ENCODE measurements around the gene DDA1. TPM values are rescaled to one million over a fixed set of nuclear protein-coding genes. Genes with fewer than 3 reads are reported as not detected.
A peak's percentile ranks its signal among the peaks of the same experiment; 100 is the strongest.

The DDA1 gene
- total and polyA plus RNA-seq, 9 of the 15 experiments (the other 6 are each of a cell fraction or from before 2014, with no cell fraction given), result 1.4 to 83.8 (median 33.8) TPM

DNA sequence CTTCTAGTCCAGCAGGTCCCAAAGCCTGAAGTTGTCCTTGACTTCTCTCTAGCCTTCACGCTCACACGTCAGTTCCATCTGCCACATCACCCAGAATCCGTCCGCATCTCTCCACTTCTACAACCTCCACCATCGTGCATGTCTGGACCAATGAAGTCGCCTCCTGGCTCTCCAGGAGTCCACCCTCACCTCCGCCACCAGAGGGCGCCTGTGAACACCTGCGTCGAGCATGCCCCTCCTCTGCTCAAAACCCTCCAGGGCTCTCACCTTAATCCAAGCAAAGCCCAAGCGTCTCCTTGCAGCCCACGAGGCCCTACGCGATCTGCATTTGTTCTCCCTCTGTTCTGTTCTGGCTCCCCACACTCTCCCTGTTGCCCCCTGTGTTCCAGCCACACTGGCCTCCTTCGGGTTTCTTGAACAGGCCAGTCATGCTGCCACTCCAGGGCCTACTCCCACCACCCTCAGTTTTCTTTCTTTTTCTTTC is 48.5 kb upstream of the DDA1 start (continued):
- TF ChIP-seq ATF2 (CRISPR knock-in tag; IDR thresholded peaks at IDR 0.05), result no peak
- no peak for TF ChIP-seq MLX (CRISPR knock-in tag; conservative IDR thresholded peaks at IDR 0.05)
- TF ChIP-seq CBX3 (IDR thresholded peaks at IDR 0.05; ENCODE audit: borderline replicate concordance in 1 of 2, low read length in 2 of 2), result peak in 1 of 2 experiments; percentile 30; a peak in 1 of 3 replicates
- TF ChIP-seq ZNF316 (IDR thresholded peaks at IDR 0.05), result no peak
- no peak for TF ChIP-seq ZBTB34 (CRISPR knock-in tag; IDR thresholded peaks at IDR 0.05)
- TF ChIP-seq, protein P1, sequence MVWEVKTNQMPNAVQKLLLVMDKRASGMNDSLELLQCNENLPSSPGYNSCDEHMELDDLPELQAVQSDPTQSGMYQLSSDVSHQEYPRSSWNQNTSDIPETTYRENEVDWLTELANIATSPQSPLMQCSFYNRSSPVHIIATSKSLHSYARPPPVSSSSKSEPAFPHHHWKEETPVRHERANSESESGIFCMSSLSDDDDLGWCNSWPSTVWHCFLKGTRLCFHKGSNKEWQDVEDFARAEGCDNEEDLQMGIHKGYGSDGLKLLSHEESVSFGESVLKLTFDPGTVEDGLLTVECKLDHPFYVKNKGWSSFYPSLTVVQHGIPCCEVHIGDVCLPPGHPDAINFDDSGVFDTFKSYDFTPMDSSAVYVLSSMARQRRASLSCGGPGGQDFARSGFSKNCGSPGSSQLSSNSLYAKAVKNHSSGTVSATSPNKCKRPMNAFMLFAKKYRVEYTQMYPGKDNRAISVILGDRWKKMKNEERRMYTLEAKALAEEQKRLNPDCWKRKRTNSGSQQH (CRISPR knock-in tag; IDR thresholded peaks at IDR 0.05), result peak; percentile 65; the same call in 1 of the 2 replicates
- TF ChIP-seq NKRF (IDR thresholded peaks at IDR 0.05; ENCODE audit: borderline replicate concordance), result peak; percentile 41; the same call in 1 of the 2 replicates
- TF ChIP-seq, protein P2, sequence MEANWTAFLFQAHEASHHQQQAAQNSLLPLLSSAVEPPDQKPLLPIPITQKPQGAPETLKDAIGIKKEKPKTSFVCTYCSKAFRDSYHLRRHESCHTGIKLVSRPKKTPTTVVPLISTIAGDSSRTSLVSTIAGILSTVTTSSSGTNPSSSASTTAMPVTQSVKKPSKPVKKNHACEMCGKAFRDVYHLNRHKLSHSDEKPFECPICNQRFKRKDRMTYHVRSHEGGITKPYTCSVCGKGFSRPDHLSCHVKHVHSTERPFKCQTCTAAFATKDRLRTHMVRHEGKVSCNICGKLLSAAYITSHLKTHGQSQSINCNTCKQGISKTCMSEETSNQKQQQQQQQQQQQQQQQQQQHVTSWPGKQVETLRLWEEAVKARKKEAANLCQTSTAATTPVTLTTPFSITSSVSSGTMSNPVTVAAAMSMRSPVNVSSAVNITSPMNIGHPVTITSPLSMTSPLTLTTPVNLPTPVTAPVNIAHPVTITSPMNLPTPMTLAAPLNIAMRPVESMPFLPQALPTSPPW (CRISPR knock-in tag; IDR thresholded peaks at IDR 0.05), result peak; percentile 83
- TF ChIP-seq ZNF75A (CRISPR knock-in tag; IDR thresholded peaks at IDR 0.05), result no peak
- TF ChIP-seq HDAC1 (IDR thresholded peaks at IDR 0.05), result peak in 1 of 2 experiments; percentile 55; a peak in 2 of 4 replicates
- no peak for TF ChIP-seq FOXJ3 (CRISPR knock-in tag; IDR thresholded peaks at IDR 0.05)
- no peak for TF ChIP-seq ZNF184 (CRISPR knock-in tag; IDR thresholded peaks at IDR 0.05)
- peak; percentile 64; the same call in 1 of the 2 replicates for TF ChIP-seq GTF2F1 (IDR thresholded peaks at IDR 0.05; ENCODE audit: low read depth, low read length)
- TF ChIP-seq, protein P3, sequence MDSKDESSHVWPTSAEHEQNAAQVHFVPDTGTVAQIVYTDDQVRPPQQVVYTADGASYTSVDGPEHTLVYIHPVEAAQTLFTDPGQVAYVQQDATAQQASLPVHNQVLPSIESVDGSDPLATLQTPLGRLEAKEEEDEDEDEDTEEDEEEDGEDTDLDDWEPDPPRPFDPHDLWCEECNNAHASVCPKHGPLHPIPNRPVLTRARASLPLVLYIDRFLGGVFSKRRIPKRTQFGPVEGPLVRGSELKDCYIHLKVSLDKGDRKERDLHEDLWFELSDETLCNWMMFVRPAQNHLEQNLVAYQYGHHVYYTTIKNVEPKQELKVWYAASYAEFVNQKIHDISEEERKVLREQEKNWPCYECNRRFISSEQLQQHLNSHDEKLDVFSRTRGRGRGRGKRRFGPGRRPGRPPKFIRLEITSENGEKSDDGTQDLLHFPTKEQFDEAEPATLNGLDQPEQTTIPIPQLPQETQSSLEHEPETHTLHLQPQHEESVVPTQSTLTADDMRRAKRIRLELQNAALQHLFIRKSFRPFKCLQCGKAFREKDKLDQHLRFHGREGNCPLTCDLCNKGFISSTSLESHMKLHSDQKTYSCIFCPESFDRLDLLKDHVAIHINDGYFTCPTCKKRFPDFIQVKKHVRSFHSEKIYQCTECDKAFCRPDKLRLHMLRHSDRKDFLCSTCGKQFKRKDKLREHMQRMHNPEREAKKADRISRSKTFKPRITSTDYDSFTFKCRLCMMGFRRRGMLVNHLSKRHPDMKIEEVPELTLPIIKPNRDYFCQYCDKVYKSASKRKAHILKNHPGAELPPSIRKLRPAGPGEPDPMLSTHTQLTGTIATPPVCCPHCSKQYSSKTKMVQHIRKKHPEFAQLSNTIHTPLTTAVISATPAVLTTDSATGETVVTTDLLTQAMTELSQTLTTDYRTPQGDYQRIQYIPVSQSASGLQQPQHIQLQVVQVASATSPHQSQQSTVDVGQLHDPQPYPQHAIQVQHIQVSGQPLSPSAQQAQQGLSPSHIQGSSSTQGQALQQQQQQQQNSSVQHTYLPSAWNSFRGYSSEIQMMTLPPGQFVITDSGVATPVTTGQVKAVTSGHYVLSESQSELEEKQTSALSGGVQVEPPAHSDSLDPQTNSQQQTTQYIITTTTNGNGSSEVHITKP (IDR thresholded peaks at IDR 0.05; ENCODE audit: partially characterized antibody), result no peak

Data from K562 (cell line).